DND-41 (cell line): ENCODE results near the gene SMIM44.

ENCODE experiments used
- ATAC-seq: fragments of 200-7000 bp; cut with Tn5 transposase; 3 replicates; pipeline ENCODE4 v1.9.1; 2021; ENCODE audit warnings: low read depth; ENCODE audit not compliant: insufficient read depth
- DNase-seq: peaks from one replicate; pipeline ENCODE4 v3.0.0-alpha.2; 2020
- H2AFZ ChIP-seq: 2 replicates; pipeline ENCODE4 v1.6.0; 2012; ENCODE audit warnings: low read depth, low read length
- H3K27ac ChIP-seq: 2 replicates; pipeline ENCODE4 v1.5.1; 2012; ENCODE audit warnings: low read length, inconsistent platforms
- H3K27me3 ChIP-seq: fragments of 200-600 bp; sonication (generic); 2 replicates; pipeline ENCODE4 v1.6.0; 2012; ENCODE audit warnings: low read length, mild to moderate bottlenecking, inconsistent platforms; ENCODE audit not compliant: insufficient read depth, poor library complexity
- H3K36me3 ChIP-seq: 2 replicates; pipeline ENCODE4 v1.5.1; 2012; ENCODE audit warnings: low read length, inconsistent platforms; ENCODE audit not compliant: insufficient read depth
- H3K4me1 ChIP-seq: 2 replicates; pipeline ENCODE4 v1.5.1; 2012; ENCODE audit warnings: mild to moderate bottlenecking, low read length; ENCODE audit not compliant: insufficient read depth
- H3K4me2 ChIP-seq: 2 replicates; pipeline ENCODE4 v1.6.0; 2012; ENCODE audit warnings: mild to moderate bottlenecking, moderate library complexity, low read length, inconsistent platforms; ENCODE audit not compliant: insufficient read depth
- H3K4me3 ChIP-seq, 2 experiments: fragments of 200-600 bp in 1 of 2; shearing (Covaris generic) in 1 of 2; 2 replicates each; pipeline ENCODE4 v1.5.1; 2012 to 2016; ENCODE audit warnings: inconsistent platforms in 2 of 2, low read length in 2 of 2, mild to moderate bottlenecking in 2 of 2, low read depth in 1 of 2, moderate library complexity in 1 of 2
- H3K79me2 ChIP-seq: 2 replicates; pipeline ENCODE4 v1.6.0; 2012; ENCODE audit warnings: low read length, inconsistent platforms; ENCODE audit not compliant: insufficient read depth
- H3K9ac ChIP-seq: 2 replicates; pipeline ENCODE4 v1.6.0; 2012; ENCODE audit warnings: low read depth, mild to moderate bottlenecking, inconsistent platforms, low read length, moderate library complexity
- H3K9me3 ChIP-seq: 2 replicates; pipeline ENCODE4 v1.5.1; 2012; ENCODE audit warnings: low read length, moderate library complexity, mild to moderate bottlenecking, inconsistent platforms; ENCODE audit not compliant: insufficient read depth, severe bottlenecking
- H4K20me1 ChIP-seq: 2 replicates; pipeline ENCODE4 v1.6.0; 2012; ENCODE audit warnings: low read length; ENCODE audit not compliant: insufficient read depth
- CTCF ChIP-seq: IDR thresholded peaks from 2 replicates; pipeline ENCODE4 v1.5.1; 2012; ENCODE audit warnings: borderline replicate concordance, low read length, moderate library complexity, mild to moderate bottlenecking; ENCODE audit not compliant: poor library complexity, severe bottlenecking; ENCODE audit errors: extremely low read depth
- EZH2 ChIP-seq: IDR thresholded peaks from 3 replicates; pipeline ENCODE4 v1.6.1; 2012; ENCODE audit warnings: borderline replicate concordance, low read depth, mild to moderate bottlenecking, moderate library complexity, low read length, inconsistent platforms; ENCODE audit not compliant: severe bottlenecking

Gene SMIM44

GRCh38 chr19:3468211-3468610, 15.0 kb downstream of the SMIM44 start:
- no peak overlapping the region for H3K9ac ChIP-seq
- H3K36me3 ChIP-seq, result peaks cover under 1% of the 10 kb centered on the region
- TF ChIP-seq CTCF (no peak), EZH2 (no peak)
- no peaks in the 10 kb centered on the region for H3K4me1 ChIP-seq
- H3K4me3 ChIP-seq, result no peak overlapping the region
- H2AFZ ChIP-seq, result no peak overlapping the region
- peaks cover 4% of the 10 kb centered on the region for H3K9me3 ChIP-seq
- H3K27me3 ChIP-seq, result no peaks in the 10 kb centered on the region
- H3K4me2 ChIP-seq, result no peak overlapping the region
- H4K20me1 ChIP-seq, result 0 out of 2 replicates have a peak, but pooled peaks cover 5% of the 10 kb centered on the region
- ATAC-seq (no peak), DNase-seq (no peak)
- H3K79me2 ChIP-seq, result no peaks in the 10 kb centered on the region
- H3K27ac ChIP-seq, result no peak overlapping the region

- Histone ChIP-seq H4K20me1 (0 out of 2 replicates have a peak, but pooled peaks cover 5% of the 10 kb centered on the region), H3K36me3 (peaks cover 5% of the 10 kb centered on the region), H3K79me2 (no peaks in the 10 kb centered on the region), H3K4me3 (no peak overlapping the region), H3K4me2 (no peak overlapping the region), H3K9ac (no peak overlapping the region), H3K27ac (no peak overlapping the region), H3K27me3 (no peaks in the 10 kb centered on the region), H3K9me3 (peaks cover 4% of the 10 kb centered on the region), H2AFZ (no peak overlapping the region), H3K4me1 (no peaks in the 10 kb centered on the region)
- DNase-seq, result no peak
- TF ChIP-seq EZH2, result no peak
- no peak for TF ChIP-seq CTCF
- no peak for ATAC-seq
Observed at GRCh38 chr19:3467437-3468198, 15.6 kb downstream of the SMIM44 start.

- no peaks in the 10 kb centered on the region for H3K79me2 ChIP-seq
- TF ChIP-seq CTCF (no peak), EZH2 (no peak)
- no peaks in the 10 kb centered on the region for H3K27me3 ChIP-seq
- H4K20me1 ChIP-seq, result 0 out of 2 replicates have a peak, but pooled peaks cover 5% of the 10 kb centered on the region
- H3K9ac ChIP-seq, result no peak overlapping the region
- ATAC-seq (no peak), DNase-seq (no peak)
- no peak overlapping the region for H3K27ac ChIP-seq
- H3K36me3 ChIP-seq, result peaks cover 8% of the 10 kb centered on the region
- no peak overlapping the region for H2AFZ ChIP-seq
- no peaks in the 10 kb centered on the region for H3K4me1 ChIP-seq
- no peak overlapping the region for H3K4me3 ChIP-seq
- peaks cover 4% of the 10 kb centered on the region for H3K9me3 ChIP-seq
- H3K4me2 ChIP-seq, result no peak overlapping the region
Observed at GRCh38 chr19:3466635-3467034, 16.6 kb downstream of the SMIM44 start.
